Breast epithelium (tissue), 3 donors: ENCODE data around the gene NMRK1.

ENCODE experiments used
- CTCF ChIP-seq, 3 donors: fragments of 450-650 bp; IDR thresholded peaks; one replicate each; pipeline ENCODE4 v1.5.1; 2016 to 2017; ENCODE audit warnings: antibody characterized with exemption in 3 of 3, mild to moderate bottlenecking in 3 of 3, moderate library complexity in 3 of 3
- POLR2A ChIP-seq: fragments of 450-650 bp; IDR thresholded peaks from one replicate; pipeline ENCODE4 v1.6.1; 2016; ENCODE audit warnings: antibody characterized with exemption, mild to moderate bottlenecking, moderate library complexity
- POLR2AphosphoS5 ChIP-seq, 3 donors: sonication (generic); formaldehyde crosslinking; IDR thresholded peaks; one replicate each; pipeline ENCODE4 v1.6.1; 2017; ENCODE audit warnings: antibody characterized with exemption in 3 of 3

DNA sequence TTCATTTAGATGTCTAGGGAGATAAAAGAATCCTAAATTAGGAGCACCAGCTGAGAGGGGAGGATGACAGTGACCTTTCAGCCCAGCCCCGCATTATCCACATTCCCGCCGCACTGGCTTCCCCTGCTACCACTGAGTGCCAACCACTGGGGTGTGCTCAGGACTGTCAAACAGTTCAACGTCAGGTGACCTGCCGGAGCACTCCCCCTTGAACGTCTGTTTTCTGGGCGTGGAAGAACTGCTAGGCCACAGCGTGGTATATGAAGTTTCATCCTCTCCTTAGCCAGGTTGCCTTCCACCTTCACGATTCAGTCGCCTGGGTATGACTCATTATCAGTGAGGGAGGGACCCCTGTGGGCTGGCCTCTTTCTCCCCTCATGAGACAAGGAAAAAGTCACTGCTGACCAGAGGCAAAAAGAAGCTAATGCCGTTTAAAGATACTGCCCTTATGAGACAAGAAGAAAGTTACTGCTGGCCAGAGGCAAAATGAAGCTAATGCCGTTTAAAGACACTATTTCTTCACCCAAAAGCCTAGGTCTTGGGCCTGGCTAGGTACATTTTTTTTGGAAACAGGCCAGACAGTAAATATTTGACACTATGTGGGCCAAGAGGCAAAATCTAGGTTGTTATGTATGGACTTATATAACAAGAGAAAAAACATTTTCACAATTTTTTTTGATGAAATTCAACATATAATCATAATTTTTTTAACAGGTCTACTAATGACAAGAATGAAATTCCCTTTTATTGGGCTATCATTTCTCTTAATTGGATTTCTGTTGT is 4.6 kb downstream of the NMRK1 start:
- TF ChIP-seq CTCF (IDR thresholded peaks at IDR 0.05) (no peak), POLR2A (no peak), POLR2AphosphoS5 (IDR thresholded peaks at IDR 0.05) (no peak)
